Right lobe of liver (tissue), 6 donors: ENCODE data around the gene RAD17. TPM values are rescaled to one million over a fixed set of nuclear protein-coding genes. Genes with fewer than 3 reads are reported as not detected.
A peak's percentile ranks its signal among the peaks of the same experiment; 100 is the strongest.
"Not testable (repeated sequence)": the region's sequence is repeated elsewhere in the genome, so short reads cannot be mapped to it uniquely, and the experiment has no call there.

ENCODE experiments used
- ATAC-seq, 4 donors: fragments of 200-7000 bp; cut with Tn5 transposase; one replicate each; pipeline ENCODE4 v1.9.1; 2020; ENCODE audit warnings: mild to moderate bottlenecking in 4 of 4, moderate library complexity in 4 of 4
- DNase-seq, 3 donors: peaks; one replicate each; pipeline ENCODE4 v3.0.0-alpha.2; 2020
- H3K27ac ChIP-seq, 3 donors: fragments of 200-600 bp; one replicate each; pipeline ENCODE4 v1.8.0; 2022
- H3K27me3 ChIP-seq, 2 donors: fragments of 200-600 bp; one replicate each; pipeline ENCODE4 v1.8.0; 2022
- H3K36me3 ChIP-seq, 4 donors: fragments of 200-600 bp; sonication (generic) in 1 of 4; one replicate each; pipeline versions ENCODE4 v1.5.1 to v1.8.0; 2017 to 2022; ENCODE audit warnings: control low read depth in 1 of 4
- H3K4me1 ChIP-seq, 4 donors: fragments of 200-600 bp; sonication (generic) in 1 of 4; one replicate each; pipeline versions ENCODE4 v1.5.1 to v1.8.0; 2017 to 2022; ENCODE audit warnings: control low read depth in 1 of 4
- H3K4me3 ChIP-seq, 3 donors: fragments of 200-600 bp; one replicate each; pipeline ENCODE4 v1.8.0; 2022
- H3K9me3 ChIP-seq, 4 donors: fragments of 200-600 bp; sonication (generic) in 1 of 4; one replicate each; pipeline versions ENCODE4 v1.5.1 to v1.8.0; 2017 to 2022; ENCODE audit warnings: control low read depth in 1 of 4
- CTCF ChIP-seq, 4 donors: fragments of 200-600 bp in 3 of 4; fragments of 450-650 bp in 1 of 4; IDR thresholded peaks; one replicate each; pipeline versions ENCODE4 v1.5.1 to v1.8.0; 2016 to 2022; ENCODE audit warnings: antibody characterized with exemption in 4 of 4, mild to moderate bottlenecking in 2 of 4
- POLR2A ChIP-seq: fragments of 450-650 bp; IDR thresholded peaks from one replicate; pipeline ENCODE4 v1.6.1; 2017; ENCODE audit warnings: antibody characterized with exemption, mild to moderate bottlenecking
- WGBS: methylation state at CpG from one replicate; pipeline ENCODE4 v1.1.6; 2018; ENCODE audit warnings: low coverage, low lambda C conversion rate; ENCODE audit not compliant: insufficient coverage; ENCODE audit errors: missing lambda C conversion rate; 5-methylcytosine and 5-hydroxymethylcytosine counted together
- intact Hi-C, 2 donors: fragments of 100-400 bp; cut with DNase I; formaldehyde crosslinking; loops; one replicate each; pipeline versions ENCODE4 v1.11.2 to v1.14.1; 2022
- total RNA-seq, 6 experiments: library from RNA; depleted of rRNA in 2 of 6; stranded (reverse); fragments of >200 nt in 2 of 6; fragmentation: NEBNext Ultra II Directional in 3 of 6; extraction: Animal tissue kit (Norgen Biotek cat#: 25700) in 3 of 6; gene quantifications; one replicate each; pipeline versions ENCODE4 v1.1.0 to v1.2.4, GENCODE V29; 2016 to 2023
- donor health status: DM: no; HTN: yes; CAD: no.
- donor health status: DM: no; HTN: no; CAD: no.
- donor health status: DM: no; HTN: no; CAD: no.
- donor health status: DM: no; HTN: yes; CAD: no.
- donor health status: DM: no; HTN: yes; CAD: no.

Gene RAD17
- total RNA-seq, 6 experiments from 2014 or later = 8.4 to 11.5 (median 9.4) TPM

GRCh38 chr5:69454460-69455249 is 85.0 kb downstream of the RAD17 start:
- DNase-seq (peak in 2 of 3 donors; percentile 39 to 61), ATAC-seq (peak; percentile 42 to 65 (median 59))
- intact Hi-C loops = no loop called here
- Histone ChIP-seq H3K27ac (peak overlapping the region; percentile 85 to 98 (median 90)), H3K4me3 (peak overlapping the region in 2 of 3 donors; percentile 4 to 27), H3K9me3 (no peaks in the 10 kb centered on the region), H3K36me3 (no peaks in the 10 kb centered on the region), H3K27me3 (no peaks in the 10 kb centered on the region), H3K4me1 (peaks cover 0 to 44% (median 14%) of the 10 kb centered on the region in 4 donors)
- TF ChIP-seq CTCF (IDR thresholded peaks at IDR 0.05) (no peak), POLR2A (peak; percentile 14)
- WGBS = 18% methylated on average over 8 of the region's 8 CpGs

- intact Hi-C loops, H3K27me3 ChIP-seq, H3K36me3 ChIP-seq, H3K4me3 ChIP-seq, H3K9me3 ChIP-seq: not testable (repeated sequence)
- peak in 1 of 3 donors; percentile 48 for DNase-seq
- 38% methylated on average over 7 of the region's 7 CpGs for WGBS
- Histone ChIP-seq H3K4me1 (peaks cover 0 to 39% (median 13%) of the 10 kb centered on the region in 4 donors), H3K27ac (peak overlapping the region; percentile 64 to 98 (median 90))
- ATAC-seq = peak in 2 of 4 donors; percentile 4 to 25
Measured at GRCh38 chr5:69455428-69455988, 85.9 kb downstream of the RAD17 start.

- ATAC-seq (no peak), DNase-seq (no peak)
- no peaks in the 10 kb centered on the region for H3K4me1 ChIP-seq
- no peak overlapping the region for H3K27ac ChIP-seq
- TF ChIP-seq CTCF (IDR thresholded peaks at IDR 0.05) (no peak), POLR2A (no peak)
- no peak overlapping the region for H3K4me3 ChIP-seq
- intact Hi-C loops = no loop called here
- no peaks in the 10 kb centered on the region for H3K36me3 ChIP-seq
- 89% methylated on average over 1 of the region's 1 CpG for WGBS
- H3K9me3 ChIP-seq = no peaks in the 10 kb centered on the region
- no peaks in the 10 kb centered on the region for H3K27me3 ChIP-seq
Measured at GRCh38 chr5:69462170-69462569, 92.6 kb downstream of the RAD17 start.

Other genes with a start within 250 kb of the RAD17 start
- 1 to 10 TPM; 1.9 to 5.9 (median 3.7) TPM for gene CCNB1, start 202.7 kb upstream of the RAD17 start, total RNA-seq
- gene CENPH, start 180.2 kb upstream of the RAD17 start, total RNA-seq = 1 to 10 TPM in 5 of 6 experiments, under 1 TPM in 1; 0.95 to 3.8 (median 1.1) TPM
- 1 to 10 TPM; 6.0 to 10.0 (median 8.1) TPM for gene CDK7, start 134.9 kb upstream of the RAD17 start, total RNA-seq
- gene CCDC125, start 37.0 kb upstream of the RAD17 start, total RNA-seq = 10 to 100 TPM; 12.8 to 19.3 (median 15.1) TPM
- 10 to 100 TPM; 17.5 to 24.1 (median 21.5) TPM for gene AK6, start 298 bp upstream of the RAD17 start, total RNA-seq
- 10 to 100 TPM; 15.5 to 33.8 (median 26.0) TPM for gene TAF9, start 298 bp upstream of the RAD17 start, total RNA-seq
- gene MARVELD2, start 45.3 kb downstream of the RAD17 start, total RNA-seq = 10 to 100 TPM; 21.6 to 37.1 (median 26.1) TPM
- gene OCLN, start 123.0 kb downstream of the RAD17 start, total RNA-seq = 10 to 100 TPM; 28.5 to 73.9 (median 50.8) TPM
- 10 to 100 TPM; 11.8 to 17.2 (median 13.4) TPM for gene GTF2H2C, start 190.4 kb downstream of the RAD17 start, total RNA-seq